ENCODE results near the gene ATAD2B. TPM values are rescaled to one million over a fixed set of nuclear protein-coding genes. Genes with fewer than 3 reads are reported as not detected.

Gene ATAD2B
- total RNA-seq, 2 experiments from 2014 or later, result 9.4 to 21.7 TPM

DNA sequence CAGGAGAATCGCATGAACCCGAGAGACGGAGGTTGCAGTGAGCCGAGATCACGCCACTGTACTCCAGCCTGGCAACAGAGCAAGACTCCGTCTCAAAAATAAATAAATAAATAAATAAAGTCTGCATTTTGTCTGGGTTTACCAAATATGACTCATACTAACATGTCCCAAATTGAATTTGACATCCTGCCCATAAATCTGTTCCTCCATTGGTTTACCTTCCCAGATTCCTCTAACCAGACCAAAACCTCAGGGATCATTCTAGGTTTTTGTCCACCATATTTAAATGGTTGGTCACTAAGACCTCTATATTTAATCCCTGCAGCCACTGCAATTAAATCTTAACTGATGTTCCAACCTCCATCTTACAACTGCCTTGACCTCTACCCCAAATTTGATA, 150.9 kb downstream of the ATAD2B start:
- no peak for DNase-seq (ENCODE audit: low spot score)
- POLR2A ChIA-PET, result no interaction called here
- no peaks in the 10 kb centered on the region for H3K9me2 ChIP-seq (ENCODE audit: insufficient read depth, low read length)
- peaks cover 18% of the 10 kb centered on the region for H3K36me3 ChIP-seq (ENCODE audit: insufficient read depth, low read length)
- no peak overlapping the region for H3K27ac ChIP-seq (ENCODE audit: low read depth, low read length, poor library complexity, severe bottlenecking)
- no TSS peak for BruUV-seq (replicated peaks)
- H3K4me1 ChIP-seq (ENCODE audit: insufficient read depth, low read length, poor library complexity, severe bottlenecking), result peaks cover 22% of the 10 kb centered on the region
- CTCF ChIA-PET (ENCODE audit: unreplicated experiment), result no interaction called here
- H2AFZ ChIP-seq (ENCODE audit: low read length), result no peak overlapping the region
- no peak overlapping the region for H3K4me2 ChIP-seq (ENCODE audit: low read length)
- H3K4me3 ChIP-seq (ENCODE audit: low read depth, low read length, poor library complexity, severe bottlenecking), result no peak overlapping the region
- no peaks in the 10 kb centered on the region for H3K79me2 ChIP-seq (ENCODE audit: insufficient read depth, low read depth, low read length)
- TF ChIP-seq EZH2phosphoT487 (IDR thresholded peaks at IDR 0.05; ENCODE audit: borderline replicate concordance, low read depth, low read length) (no peak), CTCF (conservative IDR thresholded peaks at IDR 0.05; ENCODE audit: low read length) (no peak)
- 0 out of 2 replicates have a peak, but pooled peaks cover 11% of the 10 kb centered on the region for H3K9me3 ChIP-seq (ENCODE audit: low read length)
- no peaks in the 10 kb centered on the region for H4K20me1 ChIP-seq (ENCODE audit: insufficient read depth, low read length)
- intact Hi-C loops (cut with micrococcal nuclease; ENCODE audit: unreplicated experiment), result no loop called here

GRCh38 chr2:23772684-23773083, 154.2 kb downstream of the ATAD2B start:
- 0 out of 2 replicates have a peak, but pooled peaks cover 14% of the 10 kb centered on the region for H3K9me3 ChIP-seq (ENCODE audit: low read length)
- peak; percentile 62 for DNase-seq (ENCODE audit: low spot score)
- ChIA-PET POLR2A (interaction anchor here (0.8 to 1.6 kb wide), 2 partner anchors 13 to 167 kb away, joined by 3 to 4 read pairs; no protein-coding TSS in a partner anchor), CTCF (ENCODE audit: unreplicated experiment) (no interaction called here)
- intact Hi-C loops (cut with micrococcal nuclease; ENCODE audit: unreplicated experiment), result no loop called here
- H3K9me2 ChIP-seq (ENCODE audit: insufficient read depth, low read length), result no peaks in the 10 kb centered on the region
- H3K27ac ChIP-seq (ENCODE audit: low read depth, low read length, poor library complexity, severe bottlenecking), result no peak overlapping the region
- no peak for TF ChIP-seq CTCF (conservative IDR thresholded peaks at IDR 0.05; ENCODE audit: low read length)
- TF ChIP-seq EZH2phosphoT487 (IDR thresholded peaks at IDR 0.05; ENCODE audit: borderline replicate concordance, low read depth, low read length), result no peak
- H3K4me1 ChIP-seq (ENCODE audit: insufficient read depth, low read length, poor library complexity, severe bottlenecking), result peaks cover 22% of the 10 kb centered on the region
- H3K4me3 ChIP-seq (ENCODE audit: low read depth, low read length, poor library complexity, severe bottlenecking), result peak overlapping the region; percentile 8
- BruUV-seq (replicated peaks), result no TSS peak
- no peak overlapping the region; the same call in 1 of the 2 replicates for H2AFZ ChIP-seq (ENCODE audit: low read length)
- H4K20me1 ChIP-seq (ENCODE audit: insufficient read depth, low read length), result no peaks in the 10 kb centered on the region
- no peaks in the 10 kb centered on the region for H3K79me2 ChIP-seq (ENCODE audit: insufficient read depth, low read depth, low read length)
- peak overlapping the region; percentile 51 for H3K4me2 ChIP-seq (ENCODE audit: low read length)
- peaks cover 25% of the 10 kb centered on the region for H3K36me3 ChIP-seq (ENCODE audit: insufficient read depth, low read length)

GRCh38 chr2:23772056-23772455, 154.9 kb downstream of the ATAD2B start:
- no TSS peak for BruUV-seq (replicated peaks)
- intact Hi-C loops (cut with micrococcal nuclease; ENCODE audit: unreplicated experiment), result no loop called here
- H3K9me2 ChIP-seq (ENCODE audit: insufficient read depth, low read length), result no peaks in the 10 kb centered on the region
- H3K4me2 ChIP-seq (ENCODE audit: low read length), result peak overlapping the region; percentile 51
- H3K36me3 ChIP-seq (ENCODE audit: insufficient read depth, low read length), result peaks cover 25% of the 10 kb centered on the region
- DNase-seq (ENCODE audit: low spot score), result peak; percentile 14
- no peaks in the 10 kb centered on the region for H3K79me2 ChIP-seq (ENCODE audit: insufficient read depth, low read depth, low read length)
- no peaks in the 10 kb centered on the region for H4K20me1 ChIP-seq (ENCODE audit: insufficient read depth, low read length)
- peak overlapping the region; percentile 8 for H3K4me3 ChIP-seq (ENCODE audit: low read depth, low read length, poor library complexity, severe bottlenecking)
- no peak overlapping the region; the same call in 1 of the 2 replicates for H2AFZ ChIP-seq (ENCODE audit: low read length)
- 0 out of 2 replicates have a peak, but pooled peaks cover 14% of the 10 kb centered on the region for H3K9me3 ChIP-seq (ENCODE audit: low read length)
- H3K27ac ChIP-seq (ENCODE audit: low read depth, low read length, poor library complexity, severe bottlenecking), result no peak overlapping the region
- peaks cover 22% of the 10 kb centered on the region for H3K4me1 ChIP-seq (ENCODE audit: insufficient read depth, low read length, poor library complexity, severe bottlenecking)
- CTCF ChIA-PET (ENCODE audit: unreplicated experiment), result no interaction called here
- POLR2A ChIA-PET, result interaction anchor here (0.8 to 1.6 kb wide), 4 partner anchors 13 to 168 kb away, joined by 3 to 4 read pairs (median 3); no protein-coding TSS in a partner anchor
- TF ChIP-seq CTCF (conservative IDR thresholded peaks at IDR 0.05; ENCODE audit: low read length), result no peak

All from OCI-LY7 (cell line).